LNCaP clone FGC (cell line): ENCODE data around the gene PML.
"Not testable (repeated sequence)": the region's sequence is repeated elsewhere in the genome, so short reads cannot be mapped to it uniquely, and the experiment has no call there.

Experiments used
- DNase-seq: peaks from one replicate; pipeline ENCODE4 v3.0.0-alpha.2; 2011; ENCODE audit warnings: low read depth
- H3K4me3 ChIP-seq: 2 replicates; pipeline ENCODE4 v1.5.1; 2011; ENCODE audit warnings: mild to moderate bottlenecking, low read depth, low read length, control low read depth
- CTCF ChIP-seq: IDR thresholded peaks from 2 replicates; pipeline ENCODE4 v1.5.1; 2012; ENCODE audit warnings: mild to moderate bottlenecking; ENCODE audit not compliant: control insufficient read depth, insufficient read depth; ENCODE audit errors: extremely low read depth

The PML gene

DNA sequence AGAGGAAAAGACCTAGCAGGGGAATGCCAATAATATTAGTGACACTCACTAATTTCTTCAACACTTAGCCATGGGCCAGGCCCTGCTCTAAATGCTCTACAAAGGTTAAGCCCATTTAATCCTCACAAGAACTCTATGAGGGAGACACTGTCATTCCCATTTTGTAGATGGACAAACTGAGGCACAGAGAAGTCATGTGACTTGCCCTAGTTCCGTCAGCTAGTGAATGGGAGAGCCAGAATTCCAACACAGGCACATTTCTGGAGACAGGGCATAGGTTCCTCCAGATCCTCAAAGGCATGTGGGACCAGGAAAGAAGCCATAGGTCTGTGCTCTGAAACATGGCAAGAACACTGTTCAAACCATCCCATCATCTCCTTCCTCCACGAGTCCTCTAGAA, 36.7 kb upstream of the PML start:
- no peak for TF ChIP-seq CTCF
- no peak for DNase-seq
- no peak overlapping the region for H3K4me3 ChIP-seq

DNA sequence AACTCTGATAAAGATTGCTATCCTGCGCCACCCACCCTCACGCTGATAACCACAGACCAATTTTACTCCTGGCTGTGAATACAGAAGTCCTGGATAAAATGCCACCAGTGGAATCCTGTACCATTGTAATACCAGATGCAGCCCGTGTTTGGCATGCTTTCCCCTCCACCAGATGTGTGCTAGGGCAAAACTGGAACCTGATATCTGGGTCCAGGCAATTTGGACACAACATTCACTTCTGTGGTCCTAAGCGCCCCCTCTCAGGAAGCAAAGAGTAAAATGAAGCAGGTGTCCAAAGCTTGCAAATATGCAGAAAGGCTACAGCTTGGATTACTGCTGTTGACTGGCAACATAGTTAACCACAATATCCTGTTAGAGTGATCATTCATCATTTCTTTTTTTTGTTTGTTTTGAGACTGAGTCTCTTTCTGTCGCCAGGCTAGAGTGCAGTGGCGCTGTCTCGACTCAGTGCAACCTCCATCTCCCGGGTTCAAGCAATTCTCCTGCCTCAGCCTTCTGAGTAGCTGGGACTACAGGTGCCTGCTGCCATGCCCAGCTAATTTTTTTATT, 35.4 kb upstream of the PML start:
- DNase-seq, result no peak
- no peak overlapping the region for H3K4me3 ChIP-seq
- TF ChIP-seq CTCF, result no peak

- no peak for DNase-seq
- H3K4me3 ChIP-seq, result no peak overlapping the region
- TF ChIP-seq CTCF, result no peak
Measured at GRCh38 chr15:73959801-73960200, 34.7 kb upstream of the PML start.

DNA sequence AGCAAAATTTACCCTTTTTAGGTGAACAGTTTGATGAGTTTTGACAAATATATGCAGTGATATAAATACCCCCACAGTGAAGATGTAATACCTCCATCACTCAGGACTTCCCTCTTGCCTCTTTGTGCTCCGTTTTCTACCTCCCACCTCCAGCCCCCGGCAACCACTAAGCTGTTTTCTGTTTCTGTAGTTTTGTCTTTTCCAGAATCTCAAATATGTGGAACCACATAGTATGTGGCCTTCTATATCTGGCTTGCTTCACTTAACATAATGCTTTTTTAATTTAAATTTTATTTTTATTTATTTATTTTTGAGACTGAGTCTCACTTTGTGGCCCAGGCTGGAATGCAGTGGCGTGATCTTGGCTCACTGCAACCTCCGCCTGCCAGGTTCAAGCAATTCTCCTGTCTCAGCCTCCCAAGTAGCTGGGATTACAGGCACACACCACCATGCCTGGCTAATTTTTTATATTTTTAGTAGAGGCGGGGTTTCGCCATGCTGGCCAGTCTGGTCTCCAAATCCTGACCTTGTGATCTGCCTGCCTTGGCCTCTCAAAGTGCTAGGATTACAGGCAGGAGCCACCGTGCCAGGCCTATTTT, 33.9 kb upstream of the PML start:
- DNase-seq, H3K4me3 ChIP-seq: not testable (repeated sequence)

- no peak for TF ChIP-seq CTCF
- H3K4me3 ChIP-seq, result no peak overlapping the region
- DNase-seq, result no peak
Measured at GRCh38 chr15:73962433-73962832, 32.1 kb upstream of the PML start.

GRCh38 chr15:73964736-73965093, 29.8 kb upstream of the PML start:
- no peak for DNase-seq
- H3K4me3 ChIP-seq, result no peak overlapping the region
- TF ChIP-seq CTCF, result peak; percentile 94

DNA sequence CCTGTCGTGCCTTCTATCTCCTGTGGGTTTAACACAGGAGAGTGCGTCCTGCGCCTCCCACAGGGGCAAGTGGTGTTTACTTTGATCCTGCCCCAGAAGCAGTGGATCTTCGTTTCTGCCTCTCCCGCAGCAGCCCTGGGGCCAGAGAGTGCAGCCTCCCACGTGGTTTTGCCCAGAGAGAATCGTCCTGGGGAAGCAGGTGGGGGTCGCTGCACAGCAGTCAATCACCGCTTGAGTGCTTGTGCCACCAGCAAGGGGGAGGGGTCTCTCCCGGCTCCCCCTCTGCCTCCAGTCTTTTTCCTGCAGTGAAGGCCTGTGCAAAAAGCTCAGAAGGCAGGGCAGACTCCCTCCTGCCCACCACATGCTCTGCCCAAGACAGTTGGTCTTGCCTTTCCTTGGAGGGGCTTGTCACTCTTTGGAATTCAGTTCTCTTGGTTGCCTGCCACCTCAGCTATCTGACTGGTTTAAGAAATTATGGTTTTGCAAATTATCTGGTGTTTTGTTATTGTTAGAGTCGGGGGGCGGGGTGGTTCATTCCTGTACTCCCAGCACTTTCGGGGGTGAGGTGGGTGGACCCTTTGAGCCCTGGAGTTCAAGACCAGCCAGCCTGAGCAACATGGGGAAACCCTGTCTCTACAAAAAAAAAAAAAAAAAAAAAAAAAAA, 29.3 kb upstream of the PML start:
- no peak for DNase-seq
- no peak for TF ChIP-seq CTCF
- no peak overlapping the region for H3K4me3 ChIP-seq
